DMS53 treated with DMSO at 0.1 percent for 48 hours (cell line): ENCODE data around the gene SGCG.
A peak's percentile ranks its signal among the peaks of the same experiment; 100 is the strongest.
"Not testable (repeated sequence)": the region's sequence is repeated elsewhere in the genome, so short reads cannot be mapped to it uniquely, and the experiment has no call there.

ENCODE experiments used
- DNase-seq: peaks from one replicate; lab custom pipeline; 2025; ENCODE audit not compliant: unreplicated experiment; lab: John Stamatoyannopoulos, UW

The SGCG gene

GRCh38 chr13:23205807-23206206 lies 25.0 kb downstream of the SGCG start:
- no peak for DNase-seq

- DNase-seq, result no peak
Observed at GRCh38 chr13:23212671-23213070, 31.9 kb downstream of the SGCG start.

GRCh38 chr13:23231241-23231640 lies 50.5 kb downstream of the SGCG start:
- no peak for DNase-seq

- DNase-seq, result no peak
Observed at GRCh38 chr13:23235994-23236393, 55.2 kb downstream of the SGCG start.

GRCh38 chr13:23243066-23243465 lies 62.3 kb downstream of the SGCG start:
- no peak for DNase-seq

- DNase-seq, result not testable (repeated sequence)
Observed at GRCh38 chr13:23248410-23248809, 67.6 kb downstream of the SGCG start.

- no peak for DNase-seq
Observed at GRCh38 chr13:23254506-23254905, 73.7 kb downstream of the SGCG start.

- DNase-seq, result no peak
Observed at GRCh38 chr13:23267571-23267970, 86.8 kb downstream of the SGCG start.

- DNase-seq, result no peak
Observed at GRCh38 chr13:23268441-23268840, 87.7 kb downstream of the SGCG start.

GRCh38 chr13:23271331-23271730 lies 90.6 kb downstream of the SGCG start:
- no peak for DNase-seq

- DNase-seq, result no peak
Observed at GRCh38 chr13:23273498-23273897, 92.7 kb downstream of the SGCG start.

GRCh38 chr13:23279321-23279720 lies 98.5 kb downstream of the SGCG start:
- no peak for DNase-seq

GRCh38 chr13:23288564-23288963 lies 107.8 kb downstream of the SGCG start:
- DNase-seq, result no peak

- no peak for DNase-seq
Observed at GRCh38 chr13:23288995-23289394, 108.2 kb downstream of the SGCG start.

GRCh38 chr13:23289917-23290357 lies 109.2 kb downstream of the SGCG start:
- no peak for DNase-seq

GRCh38 chr13:23292586-23292985 lies 111.8 kb downstream of the SGCG start:
- DNase-seq, result no peak

GRCh38 chr13:23314837-23315236 lies 134.1 kb downstream of the SGCG start:
- not testable (repeated sequence) for DNase-seq

GRCh38 chr13:23319883-23320224 lies 139.1 kb downstream of the SGCG start:
- no peak for DNase-seq

- no peak for DNase-seq
Observed at GRCh38 chr13:23320926-23321534, 140.3 kb downstream of the SGCG start.

- DNase-seq, result peak; percentile 22
Observed at GRCh38 chr13:23321535-23322241, 140.9 kb downstream of the SGCG start.

GRCh38 chr13:23322353-23323336 lies 141.9 kb downstream of the SGCG start:
- DNase-seq, result peak; percentile 78
